Activated gamma-delta T cell treated with Interleukin-2 at 50 U/mL for 16 hours (primary cell): ENCODE results near the gene KLHDC3.

ENCODE experiments used
- DNase-seq: peaks from one replicate; pipeline ENCODE4 v3.0.0-alpha.2; 2020

Gene KLHDC3

DNA sequence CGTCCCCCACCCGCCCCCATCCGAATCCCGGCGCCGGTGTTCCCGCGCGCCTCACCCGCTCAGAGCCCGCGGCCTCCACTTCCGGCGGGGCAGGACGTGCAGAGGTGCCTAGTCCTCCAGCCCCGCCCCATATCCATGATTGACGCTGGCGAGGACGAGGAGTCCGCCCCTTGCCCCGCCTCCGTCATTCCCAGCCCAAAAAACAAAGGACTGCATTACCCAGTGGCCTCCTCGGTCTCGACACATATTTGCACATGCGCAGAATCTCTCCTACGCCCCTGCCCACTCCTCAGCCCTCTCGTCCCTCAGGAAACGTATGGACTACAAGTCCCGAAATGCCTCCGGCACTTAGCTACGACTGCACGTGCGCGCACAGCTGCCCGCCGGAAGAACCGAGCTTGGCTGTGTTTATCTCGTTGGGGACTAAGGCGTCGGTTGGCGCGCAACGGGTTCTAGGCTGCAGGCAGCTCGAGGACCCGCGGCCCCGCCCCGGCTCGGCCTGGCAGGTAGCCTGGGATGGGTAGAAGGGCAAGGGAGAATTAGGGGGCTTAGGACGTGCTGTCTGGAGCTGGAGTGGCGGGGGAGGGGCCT lies at the start of gene KLHDC3, which contains the start of gene MEA1:
KLHDC3 (plus strand) TSS at position 407 of the 591 bp plus-strand sequence. CDS start 2,944 bp downstream, outside the sequence.
MEA1 (minus strand) TSS at position 104 of the 591 bp plus-strand sequence. CDS start 133 bp downstream, outside the sequence.
- peak; percentile 98 for DNase-seq

DNA sequence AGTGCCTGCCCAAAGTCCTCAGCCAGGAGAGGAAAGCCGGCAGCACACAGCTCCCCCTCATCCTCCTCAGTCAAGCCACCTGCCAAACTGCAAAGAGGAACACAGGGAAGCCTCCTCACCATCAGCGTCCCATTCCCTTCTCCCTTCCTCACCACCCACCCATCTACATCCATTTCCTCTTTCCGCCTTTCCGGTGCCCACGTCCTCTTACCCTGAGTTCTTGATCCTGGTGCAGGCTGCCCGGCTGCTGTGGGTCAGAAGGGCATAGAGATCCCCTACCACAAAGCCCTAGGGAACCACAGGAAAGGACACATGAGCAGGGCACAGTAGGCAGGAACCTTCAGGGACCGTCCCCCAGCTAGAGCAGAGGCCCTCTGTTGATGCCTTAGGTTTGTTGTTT lies 47.5 kb upstream of the KLHDC3 start:
- no peak for DNase-seq

DNA sequence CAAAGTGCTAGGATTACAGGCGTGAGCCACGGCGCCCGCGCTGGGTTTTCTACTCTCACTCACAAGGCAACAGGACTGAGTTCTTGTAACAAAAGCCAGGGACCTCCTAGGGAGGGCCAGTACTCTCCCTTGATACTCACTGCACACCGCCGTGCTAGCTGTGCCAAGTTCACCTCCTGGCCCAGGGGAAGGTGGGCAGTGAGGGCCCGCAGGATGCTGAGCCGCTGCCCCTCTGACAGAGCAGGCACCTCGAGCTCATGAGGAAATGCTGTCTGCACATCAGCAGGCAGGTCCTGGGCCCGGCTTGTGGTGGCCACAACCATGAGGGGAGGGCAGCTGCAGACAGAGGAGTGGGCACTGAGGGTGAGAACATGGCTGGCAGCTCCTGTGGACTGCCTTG lies 46.8 kb upstream of the KLHDC3 start:
- DNase-seq: no peak

DNA sequence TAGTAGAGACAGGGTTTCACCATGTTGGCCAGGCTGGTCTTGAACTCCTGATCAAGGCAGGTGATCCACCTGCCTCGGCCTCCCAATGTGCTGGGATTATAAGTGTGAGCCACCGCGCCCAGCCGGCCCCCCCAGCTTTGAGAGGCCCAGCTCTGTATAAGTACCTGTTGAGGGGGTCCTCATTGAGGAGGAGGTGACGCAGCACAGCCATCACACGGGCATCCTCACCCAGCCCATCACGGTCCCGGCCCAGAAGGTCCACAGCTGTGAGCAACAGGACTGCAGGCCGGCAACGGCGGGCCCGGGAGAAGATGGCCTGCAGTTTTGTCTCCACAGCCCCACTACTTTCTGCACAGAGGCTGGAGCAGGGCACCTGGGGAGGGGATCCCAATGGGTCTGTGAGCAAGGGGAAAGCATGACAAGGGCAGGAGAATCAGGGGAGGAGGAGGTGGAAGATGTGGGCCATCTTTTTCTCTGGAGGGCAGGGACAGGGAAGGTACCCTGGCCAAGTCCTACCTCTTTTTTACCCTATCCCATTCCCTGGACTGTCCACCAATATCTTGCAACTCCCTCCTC lies 45.8 kb upstream of the KLHDC3 start:
- DNase-seq: no peak

DNA sequence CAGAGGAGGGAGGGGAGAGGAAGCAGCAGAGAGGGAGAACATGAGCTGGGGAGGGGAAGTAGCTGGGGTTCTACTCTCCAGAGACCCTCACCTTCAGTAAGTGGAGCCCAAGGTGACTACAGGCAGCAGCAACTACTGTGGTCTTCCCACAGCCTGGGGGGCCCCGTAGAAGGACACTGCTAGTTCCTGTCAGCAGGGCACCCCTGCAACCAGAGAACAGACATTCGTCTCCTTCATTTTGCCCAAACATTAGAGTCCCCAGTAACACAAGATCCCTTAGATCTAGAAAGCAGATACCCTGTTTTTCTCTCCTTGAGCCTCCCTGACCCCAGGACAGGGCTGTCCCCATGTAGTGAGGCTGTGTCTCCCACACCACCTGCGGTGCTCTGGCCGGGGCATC lies 45.3 kb upstream of the KLHDC3 start:
- no peak for DNase-seq

GRCh38 chr6:42969431-42969830 lies 44.6 kb upstream of the KLHDC3 start:
- DNase-seq: no peak

- no peak for DNase-seq
Measured at GRCh38 chr6:42969934-42970333, 44.1 kb upstream of the KLHDC3 start.

DNA sequence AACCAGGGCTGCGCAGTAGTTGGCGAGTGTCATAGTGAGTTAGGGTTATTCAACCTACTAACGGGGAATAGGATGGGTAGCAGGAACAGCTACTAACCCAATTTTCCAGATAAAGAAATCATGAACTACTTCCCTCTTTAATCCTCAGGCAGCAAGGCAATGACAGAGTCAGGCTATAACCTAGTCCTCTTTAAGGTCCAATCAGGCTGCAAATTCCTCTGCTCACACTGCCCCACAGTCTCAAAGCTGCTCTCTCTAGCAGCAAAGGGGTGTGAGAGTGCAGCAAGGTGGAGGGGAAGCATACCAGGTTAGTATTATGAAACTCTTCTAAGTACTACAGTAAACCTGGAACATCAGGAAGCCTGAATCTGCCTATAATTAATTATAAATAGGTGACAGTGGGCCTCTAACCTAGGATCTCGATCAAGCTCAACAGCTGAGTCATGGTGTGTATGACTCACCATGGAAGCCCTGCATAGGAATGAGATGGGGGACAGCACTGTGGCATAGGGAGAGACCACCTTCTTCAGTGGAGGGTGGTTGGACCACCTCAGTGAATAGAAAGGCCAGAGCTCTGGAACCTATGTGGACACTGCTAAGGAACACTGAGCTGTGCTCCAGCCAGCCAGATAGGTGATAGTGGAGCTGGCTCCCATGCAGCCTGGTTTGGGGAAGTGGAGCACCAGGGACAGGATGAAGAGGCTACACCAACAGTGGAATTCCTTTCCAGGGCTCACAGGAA lies 43.0 kb upstream of the KLHDC3 start:
- no peak for DNase-seq

GRCh38 chr6:42971746-42972327 lies 42.2 kb upstream of the KLHDC3 start:
- DNase-seq: no peak

GRCh38 chr6:42973926-42974325 lies 40.1 kb upstream of the KLHDC3 start:
- no peak for DNase-seq

GRCh38 chr6:42974919-42975505 lies 39.0 kb upstream of the KLHDC3 start:
- DNase-seq: no peak

- no peak for DNase-seq
Measured at GRCh38 chr6:42978487-42978838, 35.6 kb upstream of the KLHDC3 start.

GRCh38 chr6:42978839-42979522 lies 35.1 kb upstream of the KLHDC3 start, which contains the start of gene PEX6:
Gene PEX6 (minus strand): TSS chr6:42979181. CDS start chr6:42979150, 31 bp downstream.
- peak; percentile 95 for DNase-seq

DNA sequence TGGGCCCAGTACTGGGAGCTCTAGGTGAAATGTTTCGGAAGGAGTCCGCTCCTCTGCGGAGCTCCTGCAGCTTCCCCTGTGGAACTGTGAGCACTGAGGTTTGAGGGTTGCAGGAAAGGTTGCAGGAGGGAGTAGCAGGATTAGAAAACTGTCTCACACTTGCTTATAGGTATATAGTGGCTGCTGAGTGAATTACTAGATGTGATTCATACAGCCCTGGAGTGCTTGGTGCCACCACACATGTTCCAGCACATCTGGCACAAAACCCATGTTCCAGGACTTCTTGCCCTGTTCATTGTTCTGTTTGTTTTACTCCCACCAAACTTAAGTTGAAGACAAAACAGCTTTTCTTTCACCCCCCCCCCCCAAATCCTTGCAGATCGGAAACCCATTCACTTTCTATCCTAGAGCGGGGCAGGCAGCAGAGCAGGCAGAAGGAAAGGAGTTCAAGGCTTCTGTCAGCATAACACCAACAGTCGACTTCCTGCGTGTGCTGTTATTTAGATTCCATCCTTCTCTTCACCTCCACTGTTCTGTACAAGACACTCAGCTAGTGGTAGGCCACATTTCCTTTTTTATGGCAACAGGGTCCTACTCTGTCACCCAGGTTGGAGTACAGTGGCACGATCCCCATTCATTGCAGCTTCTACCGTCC lies 34.4 kb upstream of the KLHDC3 start:
- DNase-seq: peak; percentile 12

DNA sequence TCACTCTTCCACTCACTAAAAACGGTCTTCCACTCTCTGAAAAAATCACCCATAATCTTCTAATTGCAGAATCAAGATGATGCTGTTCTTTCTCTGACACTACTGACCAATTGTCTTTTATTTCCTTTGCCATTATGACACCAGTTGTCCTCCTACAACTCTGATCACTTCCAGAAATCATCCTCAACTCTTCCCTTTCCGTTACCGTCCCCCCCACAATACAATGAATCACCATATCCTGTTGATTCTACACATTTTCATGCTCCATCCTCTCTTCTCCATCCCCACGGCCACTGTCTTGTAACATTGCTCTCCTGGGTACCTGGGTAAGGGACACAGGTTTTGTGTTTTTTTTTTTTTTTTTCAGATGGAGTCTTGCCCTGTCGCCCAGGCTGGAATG lies 32.2 kb upstream of the KLHDC3 start:
- DNase-seq: no peak

- peak; percentile 97 for DNase-seq
Measured at GRCh38 chr6:42984001-42984923, 29.8 kb upstream of the KLHDC3 start, which contains the start of gene PPP2R5D. Gene PPP2R5D (plus strand): TSS chr6:42984570. CDS start chr6:42984678, 108 bp downstream.

DNA sequence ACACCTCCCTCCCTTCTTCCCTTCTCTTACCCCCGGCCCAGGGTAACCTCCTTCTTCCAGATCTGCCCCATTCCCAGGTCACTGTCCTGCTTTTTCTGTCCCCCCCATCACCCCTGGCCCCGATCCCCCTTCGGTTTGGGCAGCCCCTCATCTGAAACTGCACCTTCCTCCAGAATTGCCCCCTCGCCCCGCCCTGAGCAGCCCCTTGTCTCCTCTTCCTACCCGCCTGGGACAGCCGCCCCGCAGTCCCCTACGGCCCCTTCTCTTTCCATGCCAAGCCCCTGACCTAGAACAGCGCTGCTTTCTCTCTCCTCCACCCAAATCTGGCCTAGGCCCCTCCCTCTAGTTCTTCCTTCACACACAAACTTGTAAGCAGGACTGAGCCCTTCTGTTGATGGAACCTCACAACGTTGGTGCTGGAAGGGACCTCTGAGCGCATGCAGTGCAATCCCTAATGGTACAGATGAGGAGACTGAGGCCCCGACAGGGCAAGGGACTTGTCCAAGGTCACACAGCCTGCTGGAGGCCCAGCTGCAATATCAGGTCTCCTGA lies 29.0 kb upstream of the KLHDC3 start:
- no peak for DNase-seq

GRCh38 chr6:42987533-42988451 lies 26.3 kb upstream of the KLHDC3 start:
- no peak for DNase-seq

DNA sequence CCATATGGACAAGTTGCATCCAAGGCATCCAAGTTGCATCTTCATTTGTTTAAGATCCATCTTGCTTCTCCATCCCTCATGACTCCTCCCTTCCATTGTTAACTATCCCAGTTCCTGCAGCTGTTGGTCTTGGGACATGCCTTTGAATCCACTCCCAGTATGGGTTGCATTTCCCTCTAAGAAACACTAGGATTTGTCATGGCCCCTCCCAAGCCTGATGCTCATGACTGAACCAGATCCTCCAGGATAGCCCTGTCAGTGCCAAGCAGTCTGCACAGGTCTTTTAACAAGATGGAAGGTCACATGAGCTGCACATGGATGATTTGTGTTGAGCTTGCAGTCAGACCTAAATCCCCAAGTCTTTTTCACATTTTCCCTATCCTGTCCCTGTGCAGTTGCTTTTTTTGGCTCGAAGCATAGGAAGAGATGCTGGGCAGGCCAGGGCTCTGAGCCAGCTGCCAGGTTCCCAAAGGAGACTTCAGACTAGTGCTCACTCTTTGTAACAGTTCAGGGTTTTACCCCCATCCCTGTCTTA lies 25.5 kb upstream of the KLHDC3 start:
- DNase-seq: no peak
